Left lung (tissue), 10 donors: ENCODE data around the gene TUBA1B. TPM values are rescaled to one million over a fixed set of nuclear protein-coding genes. Genes with fewer than 3 reads are reported as not detected.
A peak's percentile ranks its signal among the peaks of the same experiment; 100 is the strongest.

Source experiments
- ATAC-seq: fragments of 200-7000 bp; cut with Tn5 transposase; one replicate; pipeline ENCODE4 v1.9.1; 2020; ENCODE audit warnings: moderate library complexity
- DNase-seq, 4 donors: peaks; one replicate each; pipeline ENCODE4 v3.0.0-alpha.2; 2013 to 2020
- H3K27ac ChIP-seq, 2 donors: fragments of 200-600 bp; sonication (generic) in 1 of 2; one replicate each; pipeline versions ENCODE4 v1.5.0 to v1.8.0; 2020 to 2021
- H3K27me3 ChIP-seq, 2 donors: fragments of 200-600 bp; sonication (generic) in 1 of 2; one replicate each; pipeline versions ENCODE4 v1.5.0 to v1.8.0; 2020 to 2021
- H3K36me3 ChIP-seq, 2 donors: fragments of 200-600 bp; sonication (generic) in 1 of 2; one replicate each; pipeline versions ENCODE4 v1.5.0 to v1.8.0; 2020 to 2021
- H3K4me1 ChIP-seq, 2 donors: fragments of 200-600 bp; one replicate each; pipeline ENCODE4 v1.8.0; 2021
- H3K4me3 ChIP-seq, 2 donors: fragments of 200-600 bp; sonication (generic) in 1 of 2; one replicate each; pipeline versions ENCODE4 v1.5.0 to v1.8.0; 2020 to 2021; ENCODE audit warnings: mild to moderate bottlenecking in 1 of 2
- H3K9me3 ChIP-seq, 2 donors: fragments of 200-600 bp; sonication (generic) in 1 of 2; one replicate each; pipeline versions ENCODE4 v1.5.0 to v1.8.0; 2020 to 2021
- CTCF ChIP-seq, 2 donors: fragments of 200-600 bp; sonication (generic) in 1 of 2; IDR thresholded peaks; one replicate each; pipeline versions ENCODE4 v1.5.0 to v1.8.0; 2021; ENCODE audit warnings: antibody characterized with exemption in 2 of 2
- intact Hi-C, 2 donors: fragments of 100-400 bp; cut with DNase I; formaldehyde crosslinking; loops; one replicate each; pipeline versions ENCODE4 v1.11.2 to v1.14.2; 2022
- polyA plus RNA-seq, 6 donors: library from polyadenylated mRNA; unstranded; fragments of 120-200 nt; gene quantifications; one replicate each; pipeline ENCODE4 v1.2.1, GENCODE V29; 2013; ENCODE audit not compliant: insufficient read length in 6 of 6
- total RNA-seq, 2 donors: library from RNA; stranded (reverse); fragmentation: NEBNext Ultra II Directional; extraction: Animal tissue kit (Norgen Biotek cat#: 25700); gene quantifications; one replicate each; pipeline ENCODE4 v1.2.1, GENCODE V29; 2021
- donor health status: DM: no; HTN: yes; CAD: no.
- donor health status: DM: no; HTN: no; CAD: no.

The TUBA1B gene
- total and polyA plus RNA-seq, 8 donors, result 603 to 1,514 (median 981) TPM

- H3K4me1 ChIP-seq, result peaks cover 23 to 52% of the 10 kb centered on the region in 2 donors
- ATAC-seq, result no peak
- H3K27me3 ChIP-seq, result peaks cover 43 to 55% of the 10 kb centered on the region in 2 donors
- TF ChIP-seq CTCF (IDR thresholded peaks at IDR 0.05), result no peak
- peaks cover 0 to 38% of the 10 kb centered on the region in 2 donors for H3K36me3 ChIP-seq
- no peaks in the 10 kb centered on the region for H3K9me3 ChIP-seq
- intact Hi-C loops, result no loop called here
- no peak overlapping the region for H3K27ac ChIP-seq
- DNase-seq, result no peak
- peak overlapping the region in 1 of 2 donors; percentile 28 for H3K4me3 ChIP-seq
Observed at GRCh38 chr12:49094975-49095365, 36.2 kb downstream of the TUBA1B start.

- DNase-seq (peak in 1 of 4 donors; percentile 83), ATAC-seq (peak; percentile 51)
- Histone ChIP-seq H3K27me3 (peaks cover 49 to 61% of the 10 kb centered on the region in 2 donors), H3K27ac (no peak within 1 kb of the TSS), H3K9me3 (no peaks in the 10 kb centered on the region), H3K36me3 (peaks cover 0 to 32% of the 10 kb centered on the region in 2 donors), H3K4me3 (peak within 1 kb of the TSS; percentile 21 to 28), H3K4me1 (peaks cover 27 to 58% of the 10 kb centered on the region in 2 donors)
- intact Hi-C loops, result no loop called here
- no peak for TF ChIP-seq CTCF (IDR thresholded peaks at IDR 0.05)
Observed at GRCh38 chr12:49094160-49094974, 36.8 kb downstream of the TUBA1B start, which contains the start of gene DHH. DHH (minus strand) TSS chr12:49094801; CDS start chr12:49094512, 289 bp downstream.

GRCh38 chr12:49093792-49094159 lies 37.4 kb downstream of the TUBA1B start:
- H3K27ac ChIP-seq, result no peak overlapping the region
- peaks cover 0 to 26% of the 10 kb centered on the region in 2 donors for H3K36me3 ChIP-seq
- TF ChIP-seq CTCF (IDR thresholded peaks at IDR 0.05), result no peak
- no peak for DNase-seq
- intact Hi-C loops, result no loop called here
- H3K27me3 ChIP-seq, result peaks cover 55 to 67% of the 10 kb centered on the region in 2 donors
- peaks cover 27 to 64% of the 10 kb centered on the region in 2 donors for H3K4me1 ChIP-seq
- peak overlapping the region; percentile 7 to 28 for H3K4me3 ChIP-seq
- no peaks in the 10 kb centered on the region for H3K9me3 ChIP-seq
- peak; percentile 8 for ATAC-seq

DNA sequence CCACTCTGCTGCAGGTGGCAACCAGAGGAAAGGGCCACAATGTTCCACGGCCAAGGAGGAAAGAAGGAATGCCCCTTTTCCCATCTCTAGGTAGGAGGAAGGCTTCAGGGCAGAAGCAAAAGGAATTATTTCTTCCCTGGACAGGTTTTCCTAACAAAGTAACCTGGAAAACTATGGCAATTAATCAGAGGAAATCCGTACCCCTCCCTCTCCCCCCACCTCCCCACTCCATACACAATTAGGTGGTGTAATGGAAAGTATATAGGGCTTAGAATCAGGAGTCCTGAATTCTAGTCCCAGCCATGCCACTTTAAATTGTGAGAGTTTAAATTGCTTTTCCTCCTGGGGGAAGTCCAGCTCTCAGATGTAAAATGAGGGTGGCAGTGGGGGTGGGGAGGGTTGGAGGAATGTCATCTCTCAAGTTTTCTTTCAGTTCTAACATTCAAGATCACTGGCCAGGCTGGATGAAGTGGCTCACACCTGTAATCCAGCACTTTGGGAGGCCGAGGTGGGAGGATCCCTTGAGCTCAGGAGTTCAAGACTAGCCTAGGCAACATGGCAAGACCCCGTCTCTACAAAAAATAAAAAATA lies 38.3 kb downstream of the TUBA1B start:
- peaks cover 0 to 21% of the 10 kb centered on the region in 2 donors for H3K36me3 ChIP-seq
- H3K9me3 ChIP-seq, result no peaks in the 10 kb centered on the region
- H3K27me3 ChIP-seq, result peaks cover 55 to 74% of the 10 kb centered on the region in 2 donors
- H3K4me3 ChIP-seq, result peak overlapping the region in 1 of 2 donors; percentile 23
- ATAC-seq, result no peak
- H3K27ac ChIP-seq, result no peak overlapping the region
- no peak for DNase-seq
- H3K4me1 ChIP-seq, result peaks cover 27 to 73% of the 10 kb centered on the region in 2 donors
- no peak for TF ChIP-seq CTCF (IDR thresholded peaks at IDR 0.05)
- intact Hi-C loops, result no loop called here
